K562 (cell line): ENCODE data around the gene C1QTNF5. TPM values are rescaled to one million over a fixed set of nuclear protein-coding genes. Genes with fewer than 3 reads are reported as not detected.

Experiments used
- ATAC-seq: fragments of 200-7000 bp; cut with Tn5 transposase; 3 replicates; pipeline ENCODE4 v1.9.1; 2020; ENCODE audit warnings: moderate library complexity
- BruUV-seq: library from RNA; stranded (reverse); fragments of 400-500 nt; replicated peaks from 2 replicates; lab custom pipeline; 2021; lab: Mats Ljungman, UMichigan
- CTCF ChIA-PET: fragments of 300-600 bp; formaldehyde crosslinking; extraction: SDS; loops from one replicate; lab custom pipeline; 2021; ENCODE audit warnings: low intra/inter-chr PET ratio; lab: Yijun Ruan, JAX
- POLR2A ChIA-PET: fragments of 300-600, 350-650 bp; sonication (Branson Sonifier 250); formaldehyde crosslinking; extraction: SDS; loops from one replicate; lab custom pipeline; 2021; ENCODE audit warnings: antibody characterized with exemption, inconsistent platforms; lab: Yijun Ruan, JAX
- DNase-seq, 4 experiments: peaks; one replicate each; pipeline versions ENCODE4 v3.0.0 to v3.0.0-alpha.2; 2011 to 2018; ENCODE audit warnings: low spot score in 3 of 4, mixed read lengths in 3 of 4; ENCODE audit errors: extremely low read depth in 1 of 4
- FAIRE-seq: peaks from 2 replicates; lab custom pipeline; 2011; peaks lifted over from hg19 to GRCh38; lab: Jason Lieb, UNC
- H2AFZ ChIP-seq: 2 replicates; pipeline ENCODE4 v1.6.0; 2011; ENCODE audit warnings: low read depth, low read length, control low read depth, inconsistent platforms
- H3K27ac ChIP-seq: fragments of 200-600 bp; 3 replicates; pipeline ENCODE4 v1.8.0; 2011; ENCODE audit warnings: low read depth, mild to moderate bottlenecking, control low read depth, inconsistent platforms, low read length, moderate library complexity, mixed read lengths; ENCODE audit errors: extremely low read depth
- H3K27me3 ChIP-seq, 2 experiments: fragments of 300-600 bp in 1 of 2; 2 replicates in 1 of 2; 3 replicates in 1 of 2; pipeline versions ENCODE4 v1.6.0 to v1.8.0; 2011; ENCODE audit warnings: inconsistent platforms in 2 of 2, low read length in 2 of 2, mild to moderate bottlenecking in 1 of 2, mixed read lengths in 1 of 2, moderate library complexity in 1 of 2; ENCODE audit not compliant: control insufficient read depth in 2 of 2, insufficient read depth in 2 of 2
- H3K36me3 ChIP-seq: fragments of 300-600 bp; 3 replicates; pipeline ENCODE4 v1.8.0; 2011; ENCODE audit warnings: mild to moderate bottlenecking, low read length, inconsistent platforms; ENCODE audit not compliant: control insufficient read depth, insufficient read depth
- H3K4me1 ChIP-seq, 2 experiments: fragments of 200-600 bp in 1 of 2; replicated peaks in 1 of 2; 2 replicates in 1 of 2; 3 replicates in 1 of 2; pipeline versions ENCODE4 v1.5.1 to v1.8.0; 2011; ENCODE audit warnings: inconsistent platforms in 2 of 2, low read length in 2 of 2, mild to moderate bottlenecking in 1 of 2, mixed read lengths in 1 of 2, moderate library complexity in 1 of 2; ENCODE audit not compliant: control insufficient read depth in 2 of 2, insufficient read depth in 2 of 2
- H3K4me2 ChIP-seq: 2 replicates; pipeline ENCODE4 v1.6.1; 2011; ENCODE audit warnings: low read length, control low read depth, inconsistent platforms, mixed read lengths; ENCODE audit not compliant: insufficient read depth
- H3K4me3 ChIP-seq: fragments of 200-600 bp; sonication (generic), shearing (Covaris generic); 2 replicates; pipeline ENCODE4 v1.5.1; 2016; ENCODE audit warnings: control low read depth, inconsistent platforms
- H3K79me2 ChIP-seq: fragments of 200-600 bp; 3 replicates; pipeline ENCODE4 v1.8.0; 2011; ENCODE audit warnings: low read length, inconsistent platforms; ENCODE audit not compliant: control insufficient read depth, insufficient read depth
- H3K9ac ChIP-seq, 2 experiments: 2 replicates each; pipeline versions ENCODE4 v1.6.0 to v1.6.1; 2011; ENCODE audit warnings: low read depth in 2 of 2, low read length in 2 of 2, control low read depth in 1 of 2, inconsistent platforms in 1 of 2, mild to moderate bottlenecking in 1 of 2, mixed read lengths in 1 of 2; ENCODE audit not compliant: insufficient read depth in 1 of 2
- H3K9me1 ChIP-seq: one replicate; pipeline ENCODE4 v1.6.0; 2011; ENCODE audit warnings: inconsistent platforms, mild to moderate bottlenecking, low read length, moderate library complexity; ENCODE audit not compliant: control insufficient read depth, insufficient read depth
- H3K9me3 ChIP-seq: replicated peaks from 2 replicates; pipeline ENCODE4 v1.5.1; 2011; ENCODE audit warnings: low read depth, low read length, inconsistent platforms; ENCODE audit not compliant: control insufficient read depth, insufficient read depth
- H4K20me1 ChIP-seq: replicated peaks from 2 replicates; pipeline ENCODE4 v1.6.1; 2011; ENCODE audit warnings: low read length, inconsistent platforms, mixed read lengths; ENCODE audit not compliant: control insufficient read depth, insufficient read depth
- DDX20 ChIP-seq: fragments of 450-650 bp; IDR thresholded peaks from 2 replicates; pipeline ENCODE4 v1.6.1; 2016; ENCODE audit warnings: missing genetic modification characterization, low read depth, mild to moderate bottlenecking, missing compliant biosample characterization, moderate library complexity
- MECOM ChIP-seq: fragments of 250-450 bp; sonication (Bioruptor Pico); IDR thresholded peaks from 2 replicates; pipeline ENCODE4 v1.8.0; 2022; ENCODE audit warnings: inconsistent platforms
- NCOA4 ChIP-seq: fragments of 450-650 bp; IDR thresholded peaks from 2 replicates; pipeline ENCODE4 v1.6.1; 2018; ENCODE audit warnings: mild to moderate bottlenecking; ENCODE audit not compliant: partially characterized antibody
- RBFOX2 ChIP-seq: fragments of 200-400 bp; formaldehyde crosslinking; IDR thresholded peaks from 2 replicates; pipeline ENCODE4 v1.6.1; 2017; ENCODE audit warnings: low read depth, mild to moderate bottlenecking, low read length, moderate library complexity
- SMC3 ChIP-seq: conservative IDR thresholded peaks from 2 replicates; pipeline ENCODE4 v1.6.1; 2011; ENCODE audit warnings: low read depth, low read length, improper control_type of control experiment; ENCODE audit not compliant: insufficient read depth
- TGIF2 ChIP-seq: sonication (generic); formaldehyde crosslinking; IDR thresholded peaks from 2 replicates; pipeline ENCODE4 v1.8.1; 2022; ENCODE audit warnings: mild to moderate bottlenecking, missing genetic modification reagents, moderate library complexity
- THRAP3 ChIP-seq: fragments of 450-650 bp; IDR thresholded peaks from 2 replicates; pipeline ENCODE4 v1.6.1; 2016; ENCODE audit warnings: mild to moderate bottlenecking, inconsistent platforms, borderline replicate concordance
- ZNF140 ChIP-seq: fragments of 250-450 bp; sonication (Bioruptor Pico); IDR thresholded peaks from 2 replicates; pipeline ENCODE4 v1.8.0; 2021; ENCODE audit warnings: moderate library complexity, mild to moderate bottlenecking, inconsistent platforms
- WGBS: fragments of 100-300 bp; shearing (Covaris generic); methylation state at CpG from one replicate; pipeline ENCODE4 v1.1.6; 2016; ENCODE audit warnings: low coverage, mixed read lengths; ENCODE audit not compliant: insufficient coverage; ENCODE audit errors: missing lambda C conversion rate; 5-methylcytosine and 5-hydroxymethylcytosine counted together
- in situ Hi-C: fragments of 300-500 bp; cut with MboI; formaldehyde crosslinking; loops from 4 replicates; pipeline ENCODE4 v1.15.0; 2018; ENCODE audit warnings: inconsistent platforms, mixed read lengths
- intact Hi-C: fragments of 100-400 bp; cut with micrococcal nuclease; formaldehyde crosslinking; loops from 2 replicates; pipeline ENCODE4 v1.14.2; 2022
- polyA plus RNA-seq, 8 experiments: library from polyadenylated mRNA; depleted of rRNA in 4 of 8; stranded (reverse) in 5 of 8; unstranded in 3 of 8; fragments of >200 nt; fragmentation: Nextera tagmentation in 2 of 8; fragmentation: Illumina TruSeq in 1 of 8; extraction: Ambion mirVana in 2 of 8; extraction: Trizol in 1 of 8; gene quantifications; 2 replicates each; pipeline versions ENCODE4 v1.2.1 to v1.2.3, GENCODE V29; 2011 to 2014; ENCODE audit warnings: inconsistent platforms in 1 of 8, missing spikeins in 1 of 8
- total RNA-seq, 7 experiments: library from RNA; depleted of rRNA in 6 of 7; stranded (reverse); fragments of >200 nt in 6 of 7; fragmentation: Illumina TruSeq in 2 of 7; extraction: Trizol in 2 of 7; gene quantifications; 2 replicates each; pipeline versions ENCODE4 v1.2.1 to v1.2.3, GENCODE V29; 2011 to 2021; ENCODE audit warnings: low replicate concordance in 1 of 7
- TF ChIP-seq, protein P1 (sequence below): fragments of 200-800 bp; sonication (Bioruptor generic); IDR thresholded peaks from 2 replicates; pipeline ENCODE4 v1.6.1; 2017; ENCODE audit warnings: missing genetic modification characterization, missing compliant biosample characterization

The C1QTNF5 gene
- total and polyA plus RNA-seq, 9 of the 15 experiments (the other 6 are each of a cell fraction or from before 2014, with no cell fraction given), result 0.07 to 0.76 (median 0.24) TPM; not detected in 1

DNA sequence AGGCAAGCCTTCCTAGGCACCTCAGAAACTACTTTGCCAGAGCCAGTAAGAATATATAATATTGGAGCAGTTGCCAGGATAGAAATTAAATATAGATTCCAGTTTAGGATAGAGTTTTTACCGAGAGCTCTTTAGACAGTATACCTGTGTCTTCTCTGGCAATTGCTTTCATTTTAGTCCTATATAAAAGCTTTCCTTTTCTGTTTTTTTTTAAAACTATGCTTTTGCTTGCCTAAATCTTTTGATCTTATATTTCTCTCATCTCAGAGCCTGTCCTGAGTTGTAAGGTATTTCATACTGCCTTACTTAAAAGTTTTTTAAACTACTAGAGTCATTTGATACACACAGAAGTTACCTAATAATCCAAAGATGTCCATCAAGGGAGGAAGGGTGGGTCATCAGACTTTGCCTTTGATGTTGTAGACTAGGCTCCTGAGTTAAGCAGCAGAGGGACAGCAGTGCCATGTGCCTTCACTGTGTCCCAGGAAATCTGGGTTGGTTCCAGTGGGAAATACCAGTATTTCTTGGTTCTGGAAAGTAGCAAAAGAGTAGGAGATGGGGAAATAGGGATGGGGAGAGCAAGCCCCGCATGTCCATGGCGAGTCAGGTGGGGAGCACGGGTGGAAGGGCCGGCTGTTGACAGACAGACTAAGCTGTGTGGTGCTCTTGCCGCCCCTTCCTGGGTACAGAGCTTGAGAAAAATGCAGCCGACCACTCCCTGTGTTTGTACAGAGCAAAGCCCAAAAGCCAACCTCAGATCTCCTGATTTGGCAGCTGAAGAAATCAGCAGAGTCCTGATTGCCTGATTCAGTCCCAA lies 34.9 kb downstream of the C1QTNF5 start:
- intact Hi-C loops, result no loop called here
- Histone ChIP-seq H3K9ac (peak overlapping the region in 1 of 2 experiments; percentile 47; a peak in 1 of 4 replicates), H3K9me3 (no peaks in the 10 kb centered on the region), H2AFZ (no peak overlapping the region), H3K4me2 (no peak overlapping the region), H3K36me3 (peaks cover 76% of the 10 kb centered on the region), H4K20me1 (no peaks in the 10 kb centered on the region), H3K27ac (no peak overlapping the region), H3K27me3 (no peaks in the 10 kb centered on the region), H3K9me1 (no peaks in the 10 kb centered on the region), H3K4me1 (peaks cover 0 to 6% of the 10 kb centered on the region in 2 experiments; a peak in 2 of 5 replicates), H3K4me3 (no peak overlapping the region), H3K79me2 (no peaks in the 10 kb centered on the region)
- WGBS, result 81% methylated on average over 6 of the region's 7 CpGs
- TF ChIP-seq TGIF2 (CRISPR knock-in tag) (no peak), DDX20 (tag) (no peak), MECOM (CRISPR knock-in tag) (no peak), NCOA4 (no peak), RBFOX2 (no peak), ZNF140 (no peak), SMC3 (no peak), THRAP3 (no peak)
- TF ChIP-seq, protein P1, sequence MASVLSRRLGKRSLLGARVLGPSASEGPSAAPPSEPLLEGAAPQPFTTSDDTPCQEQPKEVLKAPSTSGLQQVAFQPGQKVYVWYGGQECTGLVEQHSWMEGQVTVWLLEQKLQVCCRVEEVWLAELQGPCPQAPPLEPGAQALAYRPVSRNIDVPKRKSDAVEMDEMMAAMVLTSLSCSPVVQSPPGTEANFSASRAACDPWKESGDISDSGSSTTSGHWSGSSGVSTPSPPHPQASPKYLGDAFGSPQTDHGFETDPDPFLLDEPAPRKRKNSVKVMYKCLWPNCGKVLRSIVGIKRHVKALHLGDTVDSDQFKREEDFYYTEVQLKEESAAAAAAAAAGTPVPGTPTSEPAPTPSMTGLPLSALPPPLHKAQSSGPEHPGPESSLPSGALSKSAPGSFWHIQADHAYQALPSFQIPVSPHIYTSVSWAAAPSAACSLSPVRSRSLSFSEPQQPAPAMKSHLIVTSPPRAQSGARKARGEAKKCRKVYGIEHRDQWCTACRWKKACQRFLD (CRISPR knock-in tag), result no peak
- DNase-seq (no peak), ATAC-seq (no peak), FAIRE-seq (no peak)
- BruUV-seq, result no TSS peak
- ChIA-PET CTCF (no interaction called here), POLR2A (interaction anchor here (0.5 to 1.2 kb wide), 5 partner anchors 10 to 183 kb away, joined by 3 to 5 read pairs (median 3); no protein-coding TSS in a partner anchor)
- in situ Hi-C loops, result no loop called here
